GM10847 (cell line): ENCODE results near the gene SORCS1.

ENCODE experiments used
- POLR2A ChIP-seq: IDR thresholded peaks from 2 replicates; pipeline ENCODE4 v1.6.1; 2011; ENCODE audit not compliant: insufficient read length; ENCODE audit errors: extremely low read depth

SORCS1 gene

DNA sequence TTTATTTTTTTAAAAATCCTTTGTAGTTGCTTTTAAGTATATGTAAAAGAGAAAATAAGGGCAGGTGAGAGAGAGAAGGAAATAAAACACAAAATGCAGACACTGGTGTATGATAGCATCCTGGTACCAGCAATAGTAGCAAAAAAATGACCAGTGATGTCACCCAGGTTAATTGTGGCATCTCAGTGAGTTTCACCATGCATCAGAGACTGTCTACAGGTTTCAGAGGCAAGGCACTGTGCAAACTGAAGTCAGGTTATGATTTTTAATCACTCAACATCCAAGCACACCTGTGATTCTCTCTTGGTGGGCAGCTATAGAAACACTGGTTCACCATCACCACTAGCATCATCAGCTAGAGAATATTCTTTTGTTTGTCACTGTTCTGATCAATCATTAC lies 509.3 kb downstream of the SORCS1 start:
- TF ChIP-seq POLR2A: no peak

DNA sequence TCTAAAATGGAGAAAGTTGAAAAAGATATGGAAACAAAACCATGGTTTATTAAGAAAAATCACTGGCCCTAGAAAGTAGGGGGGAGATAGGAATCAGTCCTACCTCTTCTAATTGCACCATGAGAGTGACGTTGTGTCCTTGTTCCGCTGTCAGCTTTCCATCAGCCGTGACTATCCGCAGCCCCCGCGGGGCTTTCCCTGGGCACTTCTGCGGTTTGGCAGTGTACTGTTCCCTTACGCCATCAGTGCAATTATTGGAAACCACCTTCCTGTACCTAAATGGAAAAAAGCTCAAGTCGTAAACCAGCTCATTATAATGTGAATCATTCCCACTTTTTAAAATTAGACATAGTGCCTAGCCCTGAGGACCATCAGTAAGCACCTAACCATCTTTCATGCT lies 512.2 kb downstream of the SORCS1 start:
- no peak for TF ChIP-seq POLR2A

DNA sequence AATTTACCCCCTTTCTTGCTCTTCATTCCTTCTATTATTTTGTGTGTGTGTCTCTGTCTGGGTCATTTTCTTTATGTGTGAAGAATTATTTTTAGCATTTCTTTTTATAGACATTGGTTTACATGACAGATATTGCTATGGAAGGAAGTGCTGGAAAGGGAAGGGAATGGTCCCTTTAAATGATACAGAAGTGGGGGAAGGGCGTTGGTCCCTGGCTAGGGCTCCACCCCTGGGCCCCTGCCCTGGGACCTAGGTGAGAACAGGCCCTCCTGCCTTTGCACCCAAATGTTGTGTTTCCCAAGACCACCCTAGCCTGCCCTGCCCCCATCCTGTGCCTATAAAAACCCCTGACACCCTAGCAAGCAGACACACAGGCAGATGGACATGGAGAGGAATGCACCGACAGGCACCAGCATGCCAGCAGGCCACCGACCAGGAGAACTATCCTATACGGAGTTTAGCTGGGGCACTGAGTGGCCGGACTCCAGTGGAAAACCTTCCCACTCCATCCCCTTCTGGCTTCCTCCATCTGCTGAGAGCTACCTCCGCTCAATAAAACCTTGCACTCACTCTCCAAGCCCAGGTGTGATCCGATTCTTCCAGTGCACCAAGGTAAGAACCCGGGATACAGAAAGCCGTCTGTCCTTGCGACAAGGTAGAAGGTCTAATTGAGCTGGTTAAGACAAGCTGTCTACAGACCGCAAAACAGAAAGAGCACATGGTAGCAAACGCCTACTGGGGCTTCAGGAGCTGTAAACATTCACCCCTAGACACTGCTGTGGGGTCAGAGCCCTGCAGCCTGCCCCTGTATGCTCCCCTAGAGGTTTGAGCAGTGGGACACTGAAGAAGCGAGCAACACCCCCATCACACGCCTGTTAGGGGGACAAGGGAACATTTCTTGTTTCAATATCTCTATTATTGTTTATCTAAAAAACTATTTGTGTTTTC lies 515.7 kb downstream of the SORCS1 start:
- TF ChIP-seq POLR2A: no peak

DNA sequence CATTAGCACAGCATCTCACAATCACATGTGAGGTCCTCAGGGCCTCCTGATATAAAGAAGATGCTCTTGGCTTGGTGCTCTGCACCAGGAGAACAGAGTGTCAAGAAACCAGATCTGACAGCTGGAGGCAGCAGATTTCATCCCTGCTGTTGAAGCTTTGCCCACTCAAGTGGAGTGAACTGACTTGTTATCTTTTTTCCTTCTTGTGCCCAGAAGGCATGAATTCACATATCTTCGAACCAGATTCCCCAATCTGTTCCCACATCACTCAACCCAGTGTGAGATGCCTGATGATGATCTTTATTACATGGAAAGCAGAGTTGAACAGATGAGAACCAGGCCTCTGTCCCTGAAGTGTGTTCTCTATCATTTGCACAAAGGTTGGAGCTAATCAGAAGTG lies 521.0 kb downstream of the SORCS1 start:
- no peak for TF ChIP-seq POLR2A

DNA sequence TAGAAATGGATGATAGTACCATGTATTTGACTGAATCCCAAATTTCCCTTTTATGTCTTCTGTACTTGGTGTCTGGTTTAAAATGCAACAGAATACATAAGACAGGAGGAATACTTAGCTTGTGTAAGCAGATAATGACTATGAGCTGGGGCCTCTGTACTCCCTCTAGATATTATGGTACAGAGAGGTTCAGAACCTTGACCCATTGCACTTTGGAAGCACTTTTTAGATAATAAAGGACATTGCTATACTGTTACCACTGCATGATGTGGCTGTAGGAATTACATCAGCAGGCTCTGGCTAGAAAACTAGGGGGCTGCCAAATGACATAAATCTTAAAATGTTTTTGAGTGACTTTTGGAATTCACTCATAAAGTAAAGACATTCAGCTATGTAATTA lies 526.6 kb downstream of the SORCS1 start:
- TF ChIP-seq POLR2A: no peak

DNA sequence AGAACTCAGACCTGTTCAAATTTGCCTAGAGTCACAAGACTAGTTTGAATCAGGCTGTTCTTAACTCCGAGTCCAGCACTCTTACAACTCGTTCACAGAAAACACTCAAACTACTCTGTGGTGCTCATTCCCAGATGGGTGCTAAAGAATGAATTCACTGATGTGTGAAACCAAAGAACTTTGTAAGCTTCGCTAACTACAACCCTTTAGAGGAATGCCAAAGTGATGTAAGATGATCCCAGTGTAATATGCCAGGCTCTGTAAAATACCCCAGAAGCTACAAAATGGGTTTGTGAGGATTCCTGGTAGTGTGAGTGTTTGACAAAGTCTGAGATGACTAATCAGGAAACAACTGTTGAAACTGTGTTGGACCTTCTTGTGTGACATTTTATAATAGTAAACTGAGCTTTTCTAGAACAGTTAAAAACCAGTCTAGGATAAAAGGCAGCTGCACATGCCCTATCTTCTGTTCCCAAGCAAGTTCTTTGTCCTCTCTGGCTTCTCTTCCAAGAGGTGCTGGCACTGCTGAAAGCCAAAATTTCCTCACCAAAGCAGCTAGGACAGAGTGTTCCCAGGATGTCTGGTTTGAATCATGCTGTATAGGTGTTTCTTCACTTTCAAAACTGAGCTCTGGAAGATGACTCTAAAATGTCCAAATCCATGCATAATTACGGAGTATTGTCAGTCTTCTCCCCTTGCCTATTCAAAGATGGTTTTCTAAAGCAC lies 527.6 kb downstream of the SORCS1 start:
- no peak for TF ChIP-seq POLR2A

DNA sequence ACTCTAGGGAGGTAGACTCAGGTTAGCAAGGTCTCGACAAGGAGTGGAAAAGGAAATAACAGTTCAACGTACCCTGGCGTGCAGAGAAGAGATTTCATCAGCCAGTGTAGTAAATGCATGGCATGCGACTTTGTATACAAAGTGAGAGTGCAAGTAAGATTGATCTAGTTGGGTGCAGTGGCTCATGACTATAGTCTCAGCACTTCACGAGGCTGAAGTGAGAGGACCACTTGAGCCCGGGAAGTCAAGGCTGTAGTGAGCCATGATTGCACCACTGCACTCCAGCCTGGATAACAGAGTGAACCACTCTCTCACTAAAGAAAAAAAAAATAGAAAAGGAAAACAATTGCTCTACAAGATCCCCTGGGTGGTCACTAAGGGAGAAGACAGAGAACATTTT lies 528.6 kb downstream of the SORCS1 start:
- no peak for TF ChIP-seq POLR2A

DNA sequence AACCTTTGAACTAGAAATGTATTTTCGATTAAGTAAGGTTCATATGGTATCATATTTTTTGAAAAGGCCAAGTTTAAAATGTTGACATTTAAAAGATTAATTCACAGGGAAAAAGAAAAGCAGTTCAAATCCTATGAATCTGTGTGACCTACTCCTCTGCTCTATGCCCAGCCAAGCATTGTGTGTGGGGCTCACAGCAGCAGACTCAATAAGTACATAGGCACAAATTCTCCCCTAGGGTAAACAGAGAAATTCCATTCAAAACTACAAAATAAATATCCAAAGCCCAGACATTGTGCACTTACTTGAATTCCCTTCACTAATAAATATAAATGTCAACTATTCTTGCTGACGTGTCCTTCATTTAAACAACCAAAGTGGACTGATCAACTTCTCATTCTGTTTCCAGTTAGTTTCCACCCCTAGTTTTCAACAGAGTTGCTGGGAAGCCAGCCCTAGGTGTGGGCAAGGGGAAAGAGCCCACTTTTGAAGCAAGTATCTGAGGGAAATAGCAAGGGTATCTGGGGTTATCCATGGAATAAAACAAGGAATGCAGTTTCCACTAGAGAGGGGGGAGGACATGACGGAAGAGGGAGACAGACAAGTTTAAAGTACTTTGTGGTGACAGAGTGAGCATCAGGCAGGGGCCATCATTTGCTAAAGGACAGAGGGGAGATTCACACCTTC lies 533.3 kb downstream of the SORCS1 start:
- TF ChIP-seq POLR2A: no peak

DNA sequence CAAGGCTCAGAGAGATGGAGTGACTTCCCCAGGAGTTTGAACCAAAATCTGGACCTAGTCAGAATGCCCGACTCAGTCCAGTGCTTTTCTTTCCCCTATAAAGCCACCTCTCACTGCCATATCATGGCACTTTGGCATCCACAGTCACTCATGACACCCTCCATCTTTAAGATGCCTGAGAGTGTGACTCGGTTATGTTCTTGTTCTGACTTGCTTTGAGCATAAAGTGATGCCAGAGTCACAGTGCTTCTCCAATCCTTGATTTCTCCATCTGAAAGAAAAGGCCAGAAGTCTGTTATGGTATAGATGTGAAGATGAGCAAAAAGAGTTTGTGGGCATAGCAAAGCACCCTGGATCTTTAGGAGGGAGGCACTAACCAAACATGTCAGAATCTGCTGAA lies 538.1 kb downstream of the SORCS1 start:
- no peak for TF ChIP-seq POLR2A

DNA sequence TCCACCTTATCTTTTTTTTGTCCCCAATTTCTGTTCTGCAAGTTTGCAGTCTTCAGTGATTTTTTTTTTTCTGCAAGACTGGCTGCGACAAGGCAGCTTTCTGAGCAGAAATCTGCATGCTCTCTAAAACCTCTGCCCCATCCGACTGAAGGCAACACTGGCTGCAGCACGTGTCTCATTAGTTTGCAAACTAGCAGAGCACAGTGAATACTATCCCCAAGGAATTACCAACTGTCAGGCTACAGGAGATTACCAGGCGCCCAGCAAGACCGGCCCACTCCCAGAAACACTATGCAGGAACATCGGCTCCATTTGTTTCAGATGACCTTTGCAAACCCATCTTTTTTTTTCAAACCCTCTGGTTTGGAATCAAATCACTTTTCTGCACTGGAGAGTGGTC lies 538.8 kb downstream of the SORCS1 start:
- TF ChIP-seq POLR2A: no peak

DNA sequence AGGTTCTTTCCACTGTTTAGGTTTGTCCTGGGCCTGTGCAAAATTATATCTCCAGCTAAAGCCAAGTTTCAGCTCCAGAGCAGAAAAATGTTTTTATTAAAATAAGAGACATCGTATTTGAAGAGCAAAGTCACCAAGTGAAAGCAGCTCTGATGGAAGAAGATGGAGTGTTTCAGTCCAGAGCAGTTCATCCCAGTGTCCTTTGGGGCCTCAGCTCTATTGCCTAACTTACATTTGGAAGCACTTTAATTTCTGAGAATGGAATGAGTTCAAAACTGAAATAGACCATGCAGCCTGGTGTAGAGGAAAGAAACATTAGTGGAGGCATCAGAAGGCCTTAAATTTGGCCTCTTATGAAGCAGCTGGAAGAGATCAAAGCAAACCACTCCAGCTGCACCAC lies 545.2 kb downstream of the SORCS1 start:
- no peak for TF ChIP-seq POLR2A

DNA sequence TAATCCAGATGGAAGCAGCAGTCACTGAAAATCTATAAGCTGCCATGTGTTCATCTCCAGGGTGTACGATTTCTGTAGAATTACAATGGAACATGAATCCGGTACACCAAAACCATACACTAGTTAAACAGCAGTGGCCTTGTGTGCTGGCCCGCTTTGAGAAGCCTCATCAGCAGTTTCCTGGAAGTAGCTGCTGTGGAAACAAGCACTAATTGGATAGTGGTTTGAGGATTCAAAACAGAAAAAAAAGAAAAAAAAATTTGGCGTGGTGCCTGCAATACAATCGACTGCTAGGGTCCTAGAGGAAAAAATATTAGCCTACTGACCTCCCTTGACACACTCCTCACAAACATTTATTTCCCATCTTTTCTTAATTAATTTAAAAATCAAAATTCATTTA lies 545.9 kb downstream of the SORCS1 start:
- TF ChIP-seq POLR2A: no peak

DNA sequence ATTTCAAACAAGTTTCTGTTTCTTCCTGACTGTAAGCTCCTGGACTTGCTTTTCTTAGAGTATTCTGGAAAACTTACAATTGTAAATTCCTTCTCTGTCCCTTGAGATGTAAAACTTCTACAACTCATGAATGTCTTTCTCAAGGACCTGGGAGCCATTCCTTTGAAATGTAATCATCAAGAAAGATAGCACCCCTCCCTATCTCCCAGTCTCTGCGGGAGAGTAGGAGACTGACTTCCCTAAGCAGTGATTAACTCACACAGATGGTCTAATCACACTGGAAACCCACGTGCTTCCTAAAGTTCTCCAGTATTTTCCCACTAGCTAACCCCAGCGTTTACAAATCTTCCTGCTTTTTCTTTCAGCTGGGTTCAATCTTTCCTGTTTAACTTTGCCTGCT lies 549.4 kb downstream of the SORCS1 start:
- TF ChIP-seq POLR2A: no peak

DNA sequence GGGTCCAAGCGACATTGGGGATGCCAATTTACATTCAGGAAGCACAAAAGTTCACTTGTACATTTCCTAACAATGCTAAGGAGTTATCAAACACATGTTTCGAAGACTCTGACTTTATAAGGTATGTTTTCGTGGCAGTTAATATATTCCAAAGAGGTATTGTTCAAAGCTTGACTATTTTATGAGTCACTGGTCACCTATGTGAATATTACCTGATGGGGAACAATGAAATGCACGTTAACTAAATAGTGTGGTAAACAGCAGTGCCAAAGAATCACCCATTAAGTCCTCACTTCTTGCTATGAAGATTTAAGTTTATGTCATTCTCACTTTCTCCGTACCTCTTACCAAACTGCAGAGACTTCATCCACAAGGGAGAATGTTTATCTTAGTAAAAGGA lies 550.2 kb downstream of the SORCS1 start:
- no peak for TF ChIP-seq POLR2A

DNA sequence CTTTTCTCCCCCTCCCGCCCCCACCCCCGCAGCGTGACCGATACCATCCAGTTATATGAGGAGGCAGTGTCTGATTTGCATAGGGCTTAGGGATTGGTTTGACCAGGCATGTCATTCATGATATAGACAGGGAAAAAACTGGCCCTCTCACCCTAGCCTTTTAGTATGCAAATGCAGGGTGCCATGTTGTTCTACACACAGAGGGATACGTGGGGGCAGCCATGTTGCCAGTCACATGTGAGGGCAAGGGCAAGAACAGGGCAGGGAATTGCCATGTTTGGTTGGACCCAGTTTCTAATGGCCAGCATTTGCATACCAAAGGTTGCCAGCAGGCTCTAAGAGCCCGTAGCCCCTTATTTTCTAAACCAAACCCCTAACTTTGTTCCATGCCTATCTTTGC lies 552.1 kb downstream of the SORCS1 start:
- no peak for TF ChIP-seq POLR2A
